HG02885 (cell line): ENCODE measurements around the gene TMEM101.
"Not testable (repeated sequence)": the region's sequence is repeated elsewhere in the genome, so short reads cannot be mapped to it uniquely, and the experiment has no call there.

Experiments used
- ATAC-seq: cut with Tn5 transposase; IDR thresholded peaks from one replicate; pipeline ENCODE4 v1.9.1; 2021; ENCODE audit warnings: mild to moderate bottlenecking; ENCODE audit not compliant: unreplicated experiment, poor library complexity

The TMEM101 gene

GRCh38 chr17:44001461-44001920, 13.3 kb downstream of the TMEM101 start:
- no peak for ATAC-seq

- no peak for ATAC-seq
Measured at GRCh38 chr17:44000871-44001460, 13.8 kb downstream of the TMEM101 start.

- no peak for ATAC-seq
Measured at GRCh38 chr17:44000141-44000860, 14.5 kb downstream of the TMEM101 start.

- ATAC-seq, result no peak
Measured at GRCh38 chr17:43999024-43999423, 15.7 kb downstream of the TMEM101 start.

GRCh38 chr17:43998552-43998951, 16.2 kb downstream of the TMEM101 start:
- no peak for ATAC-seq

GRCh38 chr17:43997180-43997579, 17.6 kb downstream of the TMEM101 start:
- ATAC-seq, result not testable (repeated sequence)

GRCh38 chr17:43995150-43995471, 19.7 kb downstream of the TMEM101 start:
- ATAC-seq, result no peak

- no peak for ATAC-seq
Measured at GRCh38 chr17:43994272-43995149, 20.3 kb downstream of the TMEM101 start.

- no peak for ATAC-seq
Measured at GRCh38 chr17:43992641-43993040, 22.1 kb downstream of the TMEM101 start.

- ATAC-seq, result no peak
Measured at GRCh38 chr17:43988301-43988700, 26.5 kb downstream of the TMEM101 start.

GRCh38 chr17:43987131-43988021, 27.4 kb downstream of the TMEM101 start:
- ATAC-seq, result no peak

GRCh38 chr17:43986225-43986981, 28.4 kb downstream of the TMEM101 start:
- no peak for ATAC-seq

GRCh38 chr17:43984521-43984920, 30.2 kb downstream of the TMEM101 start:
- no peak for ATAC-seq

GRCh38 chr17:43983515-43984411, 31.0 kb downstream of the TMEM101 start:
- ATAC-seq, result no peak

- ATAC-seq, result no peak
Measured at GRCh38 chr17:43983196-43983514, 31.6 kb downstream of the TMEM101 start.

- no peak for ATAC-seq
Measured at GRCh38 chr17:43982171-43982570, 32.6 kb downstream of the TMEM101 start.

- ATAC-seq, result no peak
Measured at GRCh38 chr17:43979671-43980070, 35.1 kb downstream of the TMEM101 start.

- no peak for ATAC-seq
Measured at GRCh38 chr17:43979011-43979410, 35.8 kb downstream of the TMEM101 start.

- ATAC-seq, result no peak
Measured at GRCh38 chr17:43978078-43978477, 36.7 kb downstream of the TMEM101 start.
